ENCODE data around the gene PARP16. TPM values are rescaled to one million over a fixed set of nuclear protein-coding genes. Genes with fewer than 3 reads are reported as not detected.

PARP16 gene
- total RNA-seq, 1 experiment from 2014 or later, result 9.7 TPM

DNA sequence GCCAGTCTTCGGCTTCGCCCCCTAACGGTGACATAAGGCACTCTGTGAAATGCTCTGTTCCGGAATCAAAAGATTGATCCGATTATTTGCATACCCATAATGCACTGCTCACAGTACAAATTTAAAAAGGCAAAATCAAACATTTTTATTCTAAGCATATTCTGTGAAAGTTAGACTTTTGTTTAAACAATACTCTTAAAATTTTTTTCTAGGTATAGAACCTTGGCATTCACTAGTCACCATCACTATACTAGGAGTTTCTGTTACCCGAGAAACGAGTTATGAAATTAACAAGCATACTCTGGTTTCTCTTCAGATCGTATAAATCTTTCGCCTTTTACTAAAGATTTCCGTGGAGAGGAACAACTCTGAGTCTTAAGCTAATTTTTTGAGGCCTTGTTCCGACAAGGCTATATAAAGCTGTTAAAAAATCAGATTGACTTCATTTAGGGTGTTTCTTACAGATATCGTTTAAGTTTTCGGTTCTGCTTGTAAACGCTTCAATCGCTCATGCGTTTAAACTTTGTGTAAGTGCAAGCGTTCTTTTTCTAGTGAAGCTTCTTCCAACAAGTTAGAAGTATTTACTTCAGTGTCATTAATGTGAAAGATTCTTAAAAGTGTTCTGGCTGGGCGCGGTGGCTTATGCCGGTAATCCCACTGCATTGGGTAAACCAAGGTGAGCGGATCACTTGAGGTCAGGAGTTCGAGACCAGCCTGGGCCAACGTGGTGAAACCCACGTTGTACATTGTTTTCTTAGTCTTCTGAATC is 17.9 kb upstream of the PARP16 start, which contains the start of gene RNU5B-1:
RNU5B-1 (plus strand) TSS at position 297 of the 769 bp plus-strand sequence.
- Histone ChIP-seq H3K9me2 (ENCODE audit: insufficient read depth) (no peaks in the 10 kb centered on the region), H3K4me2 (ENCODE audit: low read length) (peak within 1 kb of the TSS; percentile 88), H3K4me1 (ENCODE audit: control insufficient read depth in 1 of 2, insufficient read depth in 2 of 2, low read length in 2 of 2) (peaks cover 20 to 29% of the 10 kb centered on the region in 2 experiments), H2AFZ (ENCODE audit: low read depth, low read length, poor library complexity, severe bottlenecking) (peak within 1 kb of the TSS; percentile 10), H3K36me3 (ENCODE audit: control insufficient read depth in 1 of 2, insufficient read depth in 2 of 2, low read length in 2 of 2) (no peaks in the 10 kb centered on the region), H3K9me3 (ENCODE audit: control insufficient read depth in 1 of 2, insufficient read depth in 1 of 2, low read depth in 1 of 2, low read length in 2 of 2) (no peaks in the 10 kb centered on the region), H3K4me3 (replicated peaks in 1 of 2; ENCODE audit: low read depth in 1 of 2, low read length in 2 of 2) (peak within 1 kb of the TSS; percentile 49 to 51), H3K9ac (ENCODE audit: low read length) (peak within 1 kb of the TSS; percentile 69), H4K20me1 (ENCODE audit: insufficient read depth) (no peaks in the 10 kb centered on the region), H3K27me3 (ENCODE audit: insufficient read depth, low read length) (no peaks in the 10 kb centered on the region), H3K79me2 (ENCODE audit: insufficient read depth, low read length) (no peaks in the 10 kb centered on the region), H3K27ac (ENCODE audit: low read depth, low read length) (peak within 1 kb of the TSS; percentile 67)
- intact Hi-C loops (cut with micrococcal nuclease), result loop anchor here (1.0 to 2.0 kb wide), 3 partner anchors 8 to 271 kb away; partner anchors contain the start of gene RNU5A-1
- peak; percentile 82 for ATAC-seq
- BruUV-seq (replicated peaks), result TSS peak; percentile 99
- ChIA-PET CTCF (interaction anchor here (1.0 to 2.0 kb wide), 5 partner anchors 8 to 119 kb away, joined by 3 to 14 read pairs (median 7); partner anchors contain the start of gene CLPX), RAD21 (ENCODE audit: low non-redundant PET in 1 of 2, low total read pairs in 2 of 2, uncharacterized antibody in 2 of 2, unreplicated experiment in 2 of 2) (interaction anchor here in 1 of 2 experiments (0.7 to 0.8 kb wide), 2 partner anchors 119 to 271 kb away, joined by 3 read pairs; partner anchors contain the start of gene CLPX), POLR2A (interaction anchor here (0.6 to 2.4 kb wide), 49 partner anchors 8 to 631 kb away, joined by 3 to 72 read pairs (median 5); partner anchors contain the start of genes CILP, CLPX, PARP16 and RAB11A)
- DNase-seq (ENCODE audit: low read depth, low spot score), result peak; percentile 97
- TF ChIP-seq CEBPB (IDR thresholded peaks at IDR 0.05; ENCODE audit: low read depth) (peak; percentile 90), SP1 (IDR thresholded peaks at IDR 0.05; ENCODE audit: low read depth) (peak; percentile 95), REST (IDR thresholded peaks at IDR 0.05; ENCODE audit: low read depth) (no peak), TCF7L2 (IDR thresholded peaks at IDR 0.05; ENCODE audit: borderline replicate concordance, extremely low read depth, insufficient read depth, insufficient read length) (peak; percentile 62), SIN3A (IDR thresholded peaks at IDR 0.05; ENCODE audit: low read depth) (peak; percentile 100), POLR2AphosphoS5 (IDR thresholded peaks at IDR 0.05; ENCODE audit: low read depth, low read length) (peak; percentile 100), POLR2A (IDR thresholded peaks at IDR 0.05; ENCODE audit: borderline replicate concordance, extremely low read depth, insufficient read depth, insufficient read length) (peak; percentile 100), CBX3 (IDR thresholded peaks at IDR 0.05; ENCODE audit: low read depth) (peak; percentile 88), ZNF274 (IDR thresholded peaks at IDR 0.05; ENCODE audit: low read depth, low read length) (no peak), EZH2 (IDR thresholded peaks at IDR 0.05) (no peak), EGR1 (IDR thresholded peaks at IDR 0.05; ENCODE audit: low read depth) (no peak; the same call in none of the 2 replicates), YY1 (IDR thresholded peaks at IDR 0.05; ENCODE audit: extremely low read depth, insufficient replicate concordance, low read depth, low read length) (peak; percentile 23), EZH2phosphoT487 (IDR thresholded peaks at IDR 0.05; ENCODE audit: borderline replicate concordance) (no peak), FOSL1 (IDR thresholded peaks at IDR 0.05; ENCODE audit: low read depth) (peak; percentile 56), ELF1 (IDR thresholded peaks at IDR 0.05; ENCODE audit: borderline replicate concordance, low read depth) (peak; percentile 48; the same call in 1 of the 2 replicates)
- TF ChIP-seq, protein P1, sequence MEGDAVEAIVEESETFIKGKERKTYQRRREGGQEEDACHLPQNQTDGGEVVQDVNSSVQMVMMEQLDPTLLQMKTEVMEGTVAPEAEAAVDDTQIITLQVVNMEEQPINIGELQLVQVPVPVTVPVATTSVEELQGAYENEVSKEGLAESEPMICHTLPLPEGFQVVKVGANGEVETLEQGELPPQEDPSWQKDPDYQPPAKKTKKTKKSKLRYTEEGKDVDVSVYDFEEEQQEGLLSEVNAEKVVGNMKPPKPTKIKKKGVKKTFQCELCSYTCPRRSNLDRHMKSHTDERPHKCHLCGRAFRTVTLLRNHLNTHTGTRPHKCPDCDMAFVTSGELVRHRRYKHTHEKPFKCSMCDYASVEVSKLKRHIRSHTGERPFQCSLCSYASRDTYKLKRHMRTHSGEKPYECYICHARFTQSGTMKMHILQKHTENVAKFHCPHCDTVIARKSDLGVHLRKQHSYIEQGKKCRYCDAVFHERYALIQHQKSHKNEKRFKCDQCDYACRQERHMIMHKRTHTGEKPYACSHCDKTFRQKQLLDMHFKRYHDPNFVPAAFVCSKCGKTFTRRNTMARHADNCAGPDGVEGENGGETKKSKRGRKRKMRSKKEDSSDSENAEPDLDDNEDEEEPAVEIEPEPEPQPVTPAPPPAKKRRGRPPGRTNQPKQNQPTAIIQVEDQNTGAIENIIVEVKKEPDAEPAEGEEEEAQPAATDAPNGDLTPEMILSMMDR (IDR thresholded peaks at IDR 0.05 in 2 of 3, conservative IDR thresholded peaks at IDR 0.05 in 1 of 3; ENCODE audit: borderline replicate concordance in 1 of 3, insufficient read depth in 1 of 3, low read depth in 2 of 3, low read length in 2 of 3), result peak; percentile 68 to 90 (median 86); a peak in 5 of 6 replicates
- TF ChIP-seq, protein P2, sequence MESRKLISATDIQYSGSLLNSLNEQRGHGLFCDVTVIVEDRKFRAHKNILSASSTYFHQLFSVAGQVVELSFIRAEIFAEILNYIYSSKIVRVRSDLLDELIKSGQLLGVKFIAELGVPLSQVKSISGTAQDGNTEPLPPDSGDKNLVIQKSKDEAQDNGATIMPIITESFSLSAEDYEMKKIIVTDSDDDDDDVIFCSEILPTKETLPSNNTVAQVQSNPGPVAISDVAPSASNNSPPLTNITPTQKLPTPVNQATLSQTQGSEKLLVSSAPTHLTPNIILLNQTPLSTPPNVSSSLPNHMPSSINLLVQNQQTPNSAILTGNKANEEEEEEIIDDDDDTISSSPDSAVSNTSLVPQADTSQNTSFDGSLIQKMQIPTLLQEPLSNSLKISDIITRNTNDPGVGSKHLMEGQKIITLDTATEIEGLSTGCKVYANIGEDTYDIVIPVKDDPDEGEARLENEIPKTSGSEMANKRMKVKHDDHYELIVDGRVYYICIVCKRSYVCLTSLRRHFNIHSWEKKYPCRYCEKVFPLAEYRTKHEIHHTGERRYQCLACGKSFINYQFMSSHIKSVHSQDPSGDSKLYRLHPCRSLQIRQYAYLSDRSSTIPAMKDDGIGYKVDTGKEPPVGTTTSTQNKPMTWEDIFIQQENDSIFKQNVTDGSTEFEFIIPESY (IDR thresholded peaks at IDR 0.05; ENCODE audit: extremely low read depth, insufficient replicate concordance, low read length), result peak; percentile 91

Measured in HCT116 (cell line).